Measurements from ENCODE around the gene SERPINA3. TPM values are rescaled to one million over a fixed set of nuclear protein-coding genes. Genes with fewer than 3 reads are reported as not detected.

Gene SERPINA3
- total and polyA plus RNA-seq, 10 of the 15 experiments (the other 5 are each of a cell fraction or from before 2014, with no cell fraction given) = 2.2 TPM; not detected in 9

GRCh38 chr14:94631050-94631449, 18.9 kb downstream of the SERPINA3 start (continued):
- TF ChIP-seq, protein P1, sequence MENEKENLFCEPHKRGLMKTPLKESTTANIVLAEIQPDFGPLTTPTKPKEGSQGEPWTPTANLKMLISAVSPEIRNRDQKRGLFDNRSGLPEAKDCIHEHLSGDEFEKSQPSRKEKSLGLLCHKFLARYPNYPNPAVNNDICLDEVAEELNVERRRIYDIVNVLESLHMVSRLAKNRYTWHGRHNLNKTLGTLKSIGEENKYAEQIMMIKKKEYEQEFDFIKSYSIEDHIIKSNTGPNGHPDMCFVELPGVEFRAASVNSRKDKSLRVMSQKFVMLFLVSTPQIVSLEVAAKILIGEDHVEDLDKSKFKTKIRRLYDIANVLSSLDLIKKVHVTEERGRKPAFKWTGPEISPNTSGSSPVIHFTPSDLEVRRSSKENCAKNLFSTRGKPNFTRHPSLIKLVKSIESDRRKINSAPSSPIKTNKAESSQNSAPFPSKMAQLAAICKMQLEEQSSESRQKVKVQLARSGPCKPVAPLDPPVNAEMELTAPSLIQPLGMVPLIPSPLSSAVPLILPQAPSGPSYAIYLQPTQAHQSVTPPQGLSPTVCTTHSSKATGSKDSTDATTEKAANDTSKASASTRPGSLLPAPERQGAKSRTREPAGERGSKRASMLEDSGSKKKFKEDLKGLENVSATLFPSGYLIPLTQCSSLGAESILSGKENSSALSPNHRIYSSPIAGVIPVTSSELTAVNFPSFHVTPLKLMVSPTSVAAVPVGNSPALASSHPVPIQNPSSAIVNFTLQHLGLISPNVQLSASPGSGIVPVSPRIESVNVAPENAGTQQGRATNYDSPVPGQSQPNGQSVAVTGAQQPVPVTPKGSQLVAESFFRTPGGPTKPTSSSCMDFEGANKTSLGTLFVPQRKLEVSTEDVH (IDR thresholded peaks at IDR 0.05; ENCODE audit: low read depth, partially characterized antibody) = no peak
- TF ChIP-seq STAT3 (IDR thresholded peaks at IDR 0.05; ENCODE audit: low read depth, low read length) (no peak), ASH2L (IDR thresholded peaks at IDR 0.05; ENCODE audit: borderline replicate concordance, low read depth) (no peak), SREBF1 (IDR thresholded peaks at IDR 0.05; ENCODE audit: low read length) (no peak), WRNIP1 (IDR thresholded peaks at IDR 0.05; ENCODE audit: borderline replicate concordance, low read depth, low read length) (no peak), NFYA (IDR thresholded peaks at IDR 0.05; ENCODE audit: borderline replicate concordance, low read depth, low read length) (no peak)

- intact Hi-C loops (cut with micrococcal nuclease; ENCODE audit: unreplicated experiment) (no loop called here), in situ Hi-C loops (cut with MboI) (no loop called here)
- WGBS (ENCODE audit: insufficient coverage, insufficient replicate concordance, low lambda C conversion rate, missing lambda C conversion rate) = 46% methylated on average over 7 of the region's 7 CpGs
- DNase-seq (ENCODE audit: low read depth, low spot score) = no peak
- Histone ChIP-seq H4K20me1 (ENCODE audit: control insufficient read depth, insufficient read depth) (no peaks in the 10 kb centered on the region), H3K79me2 (ENCODE audit: control insufficient read depth, insufficient read depth, low read length) (no peaks in the 10 kb centered on the region), H3K27me3 (replicated peaks in 1 of 2; ENCODE audit: control insufficient read depth in 2 of 2, insufficient read depth in 2 of 2, low read length in 1 of 2) (no peaks in the 10 kb centered on the region), H3K27ac (ENCODE audit: control insufficient read depth, insufficient read depth) (no peak overlapping the region), H3K9me3 (replicated peaks; ENCODE audit: control insufficient read depth, insufficient read depth, low read length) (no peaks in the 10 kb centered on the region), H3K36me3 (ENCODE audit: control insufficient read depth in 2 of 2, insufficient read depth in 2 of 2, low read length in 1 of 2) (no peaks in the 10 kb centered on the region), H3K9ac (ENCODE audit: control insufficient read depth, insufficient read depth, low read length) (no peak overlapping the region), H2AFZ (ENCODE audit: control insufficient read depth, low read depth, low read length) (no peak overlapping the region), H3K4me3 (no peak overlapping the region), H3K4me2 (ENCODE audit: control insufficient read depth, insufficient read depth) (no peak overlapping the region), H3K4me1 (ENCODE audit: control insufficient read depth, insufficient read depth, low read length) (no peaks in the 10 kb centered on the region)
- no peak for FAIRE-seq
- SMC1A ChIA-PET (ENCODE audit: uncharacterized antibody, unreplicated experiment) = no interaction called here
- CTCF ChIA-PET = no interaction called here
- RAD21 ChIA-PET (ENCODE audit: unreplicated experiment) = no interaction called here
- no TSS peak for BruUV-seq (replicated peaks)
- POLR2A ChIA-PET = no interaction called here
- ATAC-seq = no peak
- TF ChIP-seq, protein P2, sequence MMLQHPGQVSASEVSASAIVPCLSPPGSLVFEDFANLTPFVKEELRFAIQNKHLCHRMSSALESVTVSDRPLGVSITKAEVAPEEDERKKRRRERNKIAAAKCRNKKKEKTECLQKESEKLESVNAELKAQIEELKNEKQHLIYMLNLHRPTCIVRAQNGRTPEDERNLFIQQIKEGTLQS (IDR thresholded peaks at IDR 0.05; ENCODE audit: borderline replicate concordance, extremely low read depth, low read depth, low read length) = no peak
- TF ChIP-seq POU2F2 (IDR thresholded peaks at IDR 0.05; ENCODE audit: borderline replicate concordance, low read depth, low read length) = no peak
- no peak for TF ChIP-seq YBX1 (IDR thresholded peaks at IDR 0.05)
- TF ChIP-seq ZBTB4 (CRISPR knock-in tag; IDR thresholded peaks at IDR 0.05) = no peak
- no peak for TF ChIP-seq RB1 (IDR thresholded peaks at IDR 0.05; ENCODE audit: borderline replicate concordance)
- TF ChIP-seq CEBPB (IDR thresholded peaks at IDR 0.05; ENCODE audit: borderline replicate concordance in 1 of 2, low read depth in 2 of 2, low read length in 2 of 2) = no peak
- TF ChIP-seq E4F1 (IDR thresholded peaks at IDR 0.05; ENCODE audit: borderline replicate concordance, partially characterized antibody) = no peak
Measured at GRCh38 chr14:94631536-94632304, 19.5 kb downstream of the SERPINA3 start.

All from GM12878 (cell line).